Heart left ventricle (tissue), 13 donors: ENCODE data around the gene LRRC3.

Experiments used
- POLR2A ChIP-seq, 2 donors: fragments of 450-650 bp; IDR thresholded peaks; one replicate each; pipeline ENCODE4 v1.6.1; 2017; ENCODE audit warnings: antibody characterized with exemption in 2 of 2, mild to moderate bottlenecking in 2 of 2, moderate library complexity in 2 of 2
- TF ChIP-seq, protein P1 (sequence below), 12 donors: fragments of 200-600 bp; sonication (generic) in 4 of 12; IDR thresholded peaks; one replicate each; pipeline versions ENCODE4 v1.5.0 to v1.8.0; 2018 to 2022; ENCODE audit warnings: antibody characterized with exemption in 12 of 12, mild to moderate bottlenecking in 5 of 12
- donor health status: ischemic (EF 13 %, LVEDD 7.1; RV severe dilation, severe dysfunction).
- donor health status: DM: no; HTN: yes; CAD: no.
- donor health status: DM: no; HTN: no; CAD: no.
- donor health status: ischemic (EF 25% LVEDD 6.9; RV normal size, moderate dysfunction).
- donor health status: ischemic (EF 25% LVEDD 5.7; RV mildly dilated, moderate dysfunction).
- donor health status: ischemic (EF 35%, LVEDD 5.7; RV mildly dilated, moderate dysfunction).
- donor health status: nonischemic (EF 11% LVEDD 7.7; RV severe dilation, severe dysfunction).
- donor health status: DM: yes; HTN: yes; CAD: no.
- donor health status: PGD.
- donor health status: ischemic (EF 29% LVEDD 5.4; RV normal size, mild dysfunction).
- donor health status: nonischemic (EF 23%, LVEDD 6.1; RV moderate dilation, normal function).

GRCh38 chr21:44426663-44427191 is 28.6 kb upstream of the LRRC3 start:
- TF ChIP-seq, protein P1, sequence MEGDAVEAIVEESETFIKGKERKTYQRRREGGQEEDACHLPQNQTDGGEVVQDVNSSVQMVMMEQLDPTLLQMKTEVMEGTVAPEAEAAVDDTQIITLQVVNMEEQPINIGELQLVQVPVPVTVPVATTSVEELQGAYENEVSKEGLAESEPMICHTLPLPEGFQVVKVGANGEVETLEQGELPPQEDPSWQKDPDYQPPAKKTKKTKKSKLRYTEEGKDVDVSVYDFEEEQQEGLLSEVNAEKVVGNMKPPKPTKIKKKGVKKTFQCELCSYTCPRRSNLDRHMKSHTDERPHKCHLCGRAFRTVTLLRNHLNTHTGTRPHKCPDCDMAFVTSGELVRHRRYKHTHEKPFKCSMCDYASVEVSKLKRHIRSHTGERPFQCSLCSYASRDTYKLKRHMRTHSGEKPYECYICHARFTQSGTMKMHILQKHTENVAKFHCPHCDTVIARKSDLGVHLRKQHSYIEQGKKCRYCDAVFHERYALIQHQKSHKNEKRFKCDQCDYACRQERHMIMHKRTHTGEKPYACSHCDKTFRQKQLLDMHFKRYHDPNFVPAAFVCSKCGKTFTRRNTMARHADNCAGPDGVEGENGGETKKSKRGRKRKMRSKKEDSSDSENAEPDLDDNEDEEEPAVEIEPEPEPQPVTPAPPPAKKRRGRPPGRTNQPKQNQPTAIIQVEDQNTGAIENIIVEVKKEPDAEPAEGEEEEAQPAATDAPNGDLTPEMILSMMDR (IDR thresholded peaks at IDR 0.05) = no peak
- TF ChIP-seq POLR2A (IDR thresholded peaks at IDR 0.05) = no peak
